Activated naive CD8-positive, alpha-beta T cell treated with anti-CD3 and anti-CD28 coated beads, Interleukin-2, amount 50 U/mL, for 16 hours (primary cell): ENCODE results near the gene DMBT1.

Source experiments
- DNase-seq: peaks from one replicate; pipeline ENCODE4 v3.0.0-alpha.2; 2020; ENCODE audit warnings: low read depth, low spot score

Gene DMBT1

DNA sequence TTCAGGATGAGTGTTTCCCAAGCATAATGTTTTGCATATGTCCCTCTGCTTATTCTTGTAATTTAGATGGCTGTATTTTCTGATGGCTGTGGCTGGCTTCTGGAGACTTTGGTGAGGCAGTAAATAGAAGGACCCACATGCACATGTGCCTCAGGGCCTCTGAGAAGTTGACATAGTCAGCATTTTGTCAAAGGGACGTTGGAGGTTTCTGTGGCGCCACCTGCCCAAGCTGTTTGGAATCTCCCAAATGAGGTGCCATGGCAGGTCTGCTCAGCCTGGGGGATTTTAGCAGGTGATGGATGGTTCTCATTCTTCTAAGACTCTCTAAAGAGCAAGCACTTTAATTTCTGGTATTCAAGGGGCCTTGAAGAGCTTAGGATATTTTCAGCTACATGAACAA is 109.3 kb downstream of the DMBT1 start:
- no peak for DNase-seq

DNA sequence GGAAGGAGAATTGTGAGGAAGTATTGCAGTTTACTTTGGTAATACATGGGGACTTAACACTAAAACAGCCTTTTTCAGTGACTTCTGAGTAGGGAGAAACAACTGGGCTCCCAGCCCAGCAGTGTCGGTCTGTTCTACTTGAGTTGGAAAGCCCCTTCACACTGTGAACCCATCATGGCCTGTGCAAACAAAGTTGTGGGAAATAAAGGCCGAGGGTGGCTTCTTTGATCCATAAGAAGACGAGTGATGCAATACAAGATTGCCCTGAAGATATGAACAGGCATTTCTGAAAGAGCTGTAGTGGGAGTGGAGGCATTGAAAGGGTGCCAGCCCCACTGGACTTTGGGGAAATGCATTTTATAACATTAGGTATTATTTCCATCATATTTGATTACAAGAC is 110.8 kb downstream of the DMBT1 start:
- no peak for DNase-seq

DNA sequence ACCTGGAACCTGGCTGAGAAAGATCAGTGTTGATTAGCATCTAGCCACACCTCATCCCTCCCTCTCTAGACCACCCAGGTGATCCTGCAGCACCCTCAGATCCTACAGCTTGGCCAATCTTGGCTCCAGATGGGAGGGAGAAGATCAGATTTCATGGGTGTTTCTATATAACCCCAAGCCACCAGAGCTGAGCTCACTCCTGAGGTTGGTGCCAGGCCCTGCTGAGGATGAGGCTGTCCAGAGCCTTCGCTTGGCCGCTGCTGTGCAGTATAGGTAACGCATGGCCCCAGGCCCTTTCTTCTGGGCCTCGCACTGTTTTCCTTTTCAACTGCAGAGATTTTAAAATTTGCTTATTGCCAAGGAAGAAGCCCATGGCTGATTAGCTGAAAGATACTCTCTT is 112.1 kb downstream of the DMBT1 start:
- DNase-seq: no peak

DNA sequence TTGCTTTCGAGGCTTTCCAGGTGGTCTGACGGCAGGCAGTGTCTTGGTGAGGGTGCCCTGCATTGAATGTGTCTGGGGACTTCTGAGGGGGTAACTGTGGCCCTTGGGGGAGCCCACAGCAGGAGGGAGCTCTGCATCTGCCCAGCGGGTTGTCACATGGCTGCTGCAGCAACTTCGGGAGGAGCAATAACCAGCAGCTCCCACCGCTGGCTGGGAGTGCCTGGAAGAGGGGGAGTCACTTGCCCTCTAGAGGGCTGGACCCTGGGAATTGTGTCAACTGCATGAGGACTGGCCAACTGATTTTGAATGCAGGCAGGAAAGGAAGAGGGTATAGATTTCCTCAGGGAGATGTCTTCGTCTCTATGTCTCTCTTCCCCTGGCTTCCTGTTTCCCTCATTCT is 112.7 kb downstream of the DMBT1 start:
- no peak for DNase-seq

DNA sequence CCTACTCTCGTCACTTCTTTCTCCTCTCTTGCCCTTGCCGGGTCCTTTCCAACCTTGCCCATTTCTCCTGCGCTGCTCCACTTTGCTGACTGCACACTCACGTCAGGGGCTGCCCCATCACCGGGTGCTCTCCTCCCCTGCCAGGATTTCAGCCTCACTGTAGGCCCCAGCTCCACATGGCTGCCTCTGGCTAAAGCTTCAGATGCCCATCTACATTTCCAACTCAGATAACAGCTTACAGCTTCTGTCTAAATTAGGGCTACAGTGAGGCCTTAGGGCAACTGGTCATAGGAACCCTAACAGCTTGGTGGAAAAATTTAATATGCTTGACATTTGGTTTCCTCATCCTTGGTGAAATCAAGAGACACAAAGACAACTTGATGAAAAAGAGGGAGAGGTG is 113.2 kb downstream of the DMBT1 start:
- DNase-seq: no peak

DNA sequence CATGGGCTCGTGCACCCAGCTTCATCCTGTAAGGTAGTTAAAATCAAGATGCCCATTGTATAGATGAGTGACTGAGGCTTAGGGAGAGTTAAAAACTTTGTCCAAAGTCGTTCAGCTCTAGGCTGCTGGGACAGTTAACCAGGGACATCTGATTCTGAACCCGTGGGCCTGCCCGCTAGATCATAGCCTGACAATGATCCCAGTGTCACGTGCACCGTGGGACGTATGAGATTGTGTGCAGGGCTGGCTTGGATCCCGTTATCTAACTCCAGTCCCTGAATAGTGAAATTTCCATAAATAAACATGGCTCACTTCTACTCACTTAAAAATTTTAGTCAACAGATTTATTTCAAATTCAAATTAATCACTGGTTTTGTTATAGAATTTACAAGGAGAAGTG is 114.2 kb downstream of the DMBT1 start:
- DNase-seq: no peak

DNA sequence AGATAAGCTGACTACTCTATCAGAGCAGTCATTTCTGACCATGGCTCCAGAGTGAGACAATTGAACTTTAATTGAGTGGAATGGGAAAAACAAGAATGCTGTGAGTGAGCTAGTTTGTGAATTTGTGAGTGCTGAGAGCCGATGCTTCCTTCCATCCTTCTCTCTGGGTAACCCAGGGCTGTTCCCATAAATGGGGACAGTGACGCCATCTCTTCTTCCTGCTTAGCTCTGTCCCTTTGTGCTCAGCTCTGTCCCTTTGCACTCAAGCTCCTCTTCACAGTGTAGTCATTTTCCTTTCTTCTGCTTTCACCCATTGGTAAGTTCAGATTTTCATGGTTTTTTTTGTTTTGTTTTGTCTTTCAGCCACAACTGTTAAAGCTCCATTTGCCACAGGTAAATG is 114.7 kb downstream of the DMBT1 start:
- no peak for DNase-seq

DNA sequence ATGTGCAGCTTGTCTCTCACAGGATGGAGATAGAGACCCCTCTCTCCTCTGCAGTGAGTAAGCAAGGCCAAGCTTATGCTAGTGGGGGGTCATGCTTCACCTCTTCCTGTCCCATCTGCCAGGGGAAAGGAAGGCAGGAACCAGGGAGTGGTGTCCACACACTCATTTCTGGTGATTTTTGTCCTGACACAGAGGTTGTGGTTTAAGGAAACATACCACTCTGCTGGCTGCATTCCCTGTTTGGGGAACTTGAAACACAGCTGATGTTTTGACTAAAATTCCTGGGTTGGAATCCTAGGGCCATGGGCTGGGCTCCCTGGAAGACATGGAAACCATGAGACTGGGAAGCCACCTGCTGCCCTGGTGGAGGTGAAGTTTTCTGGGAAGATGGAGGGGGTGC is 117.7 kb downstream of the DMBT1 start:
- DNase-seq: no peak

DNA sequence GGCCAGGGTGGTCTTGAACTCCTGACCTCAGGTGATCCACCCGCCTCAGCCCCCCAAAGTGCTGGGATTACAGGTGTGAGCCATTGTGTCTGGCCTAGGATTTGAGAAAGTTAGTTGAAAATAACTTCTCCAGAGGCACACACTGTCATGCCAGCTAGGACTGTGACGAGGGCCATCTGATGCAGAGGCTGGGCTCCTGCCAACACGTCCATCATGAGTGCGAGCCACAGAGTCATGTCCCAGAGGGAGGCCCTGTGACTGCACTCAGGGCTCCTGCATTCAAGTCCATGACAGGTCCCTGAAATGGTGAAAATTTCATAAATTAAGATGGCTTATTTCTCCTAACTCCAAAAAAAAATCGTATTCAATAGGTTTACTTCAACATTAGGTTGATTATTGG is 122.0 kb downstream of the DMBT1 start:
- no peak for DNase-seq

DNA sequence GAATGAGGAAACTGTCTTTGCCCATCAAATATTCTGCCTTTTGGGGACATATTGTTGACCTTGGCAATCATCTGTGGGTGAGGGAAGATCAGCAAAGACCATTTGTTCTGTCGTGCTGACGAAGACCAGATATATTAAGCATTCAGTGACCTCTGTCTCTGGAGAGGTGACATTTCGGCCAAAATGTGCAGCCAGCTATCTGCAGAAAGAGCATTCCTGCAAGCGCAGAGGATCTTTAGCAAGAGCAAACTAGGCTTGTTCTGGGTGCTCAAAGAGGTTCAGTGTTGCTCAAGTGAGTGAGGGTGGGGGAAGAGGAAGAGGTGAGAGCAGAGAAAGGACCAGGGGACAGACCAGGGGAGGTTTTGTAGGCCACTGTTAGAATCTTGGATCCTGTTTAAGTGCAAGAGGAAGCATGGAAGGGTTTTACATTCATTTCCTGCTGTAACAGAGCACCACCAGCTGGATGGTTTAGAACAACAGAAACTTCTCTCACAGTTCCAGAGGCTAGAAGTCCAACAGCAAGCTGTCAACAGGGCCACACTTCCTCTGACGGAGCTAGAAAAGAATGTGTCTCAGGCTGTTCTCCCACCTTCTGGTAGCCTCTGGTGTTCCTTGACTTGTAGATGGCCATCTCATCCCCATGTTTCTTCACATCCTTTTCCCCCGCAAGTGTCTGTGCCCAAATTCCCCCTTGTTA is 127.9 kb downstream of the DMBT1 start:
- no peak for DNase-seq

DNA sequence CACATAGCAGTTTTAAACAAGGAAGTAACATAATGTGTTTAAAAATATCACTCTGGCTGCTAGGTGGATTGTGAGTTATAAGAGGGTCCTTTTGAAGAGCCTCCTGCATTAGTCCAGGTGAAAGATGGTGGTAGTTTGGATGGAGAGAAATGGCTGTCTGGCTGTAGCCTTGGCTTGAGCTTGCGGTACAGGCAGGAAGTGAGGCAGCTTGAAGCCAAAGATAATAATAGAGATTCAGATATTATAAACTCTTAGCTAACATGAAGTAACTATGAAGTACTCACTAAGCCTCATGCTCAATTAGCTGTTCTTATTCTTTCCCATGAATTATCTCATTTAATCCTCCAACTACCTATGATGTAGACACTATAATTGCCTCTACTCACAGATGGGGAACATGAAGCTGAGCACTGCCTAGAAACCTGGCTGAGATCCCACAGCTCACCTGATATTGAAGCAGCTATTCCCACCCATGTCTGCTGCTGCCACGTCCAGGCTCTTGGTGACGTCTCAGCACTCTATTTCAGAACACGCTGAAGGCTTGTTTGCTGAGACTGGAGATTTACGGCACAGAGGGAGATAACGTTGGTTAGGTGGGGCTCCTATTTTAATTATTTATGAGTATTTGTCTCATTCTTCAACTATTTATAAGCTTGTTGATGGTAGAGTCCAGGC is 128.7 kb downstream of the DMBT1 start:
- no peak for DNase-seq

DNA sequence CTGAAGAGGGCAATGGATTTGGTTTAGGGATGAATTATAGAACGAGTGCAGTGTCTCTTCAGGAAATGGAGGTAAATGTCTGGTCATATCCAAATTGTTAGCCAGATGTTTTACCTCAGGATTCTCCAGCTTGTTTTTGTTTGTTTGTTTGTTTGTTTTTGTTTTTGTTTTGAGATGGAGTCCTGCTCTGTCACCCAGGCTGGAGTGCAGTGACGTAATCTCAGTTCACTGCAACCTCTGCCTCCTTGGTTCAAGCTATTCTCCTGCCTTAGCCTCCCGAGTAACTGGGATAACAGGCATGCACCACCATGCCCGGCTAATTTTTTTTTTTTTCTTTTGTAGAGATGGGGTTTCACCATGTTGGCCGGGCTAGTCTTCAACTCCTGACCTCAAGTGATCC is 132.2 kb downstream of the DMBT1 start:
- no peak for DNase-seq
